GM19455 (cell line): ENCODE data around the gene MLLT1.

Experiments used
- ATAC-seq: cut with Tn5 transposase; IDR thresholded peaks from one replicate; pipeline ENCODE4 v1.9.1; 2021; ENCODE audit not compliant: unreplicated experiment

MLLT1 gene

DNA sequence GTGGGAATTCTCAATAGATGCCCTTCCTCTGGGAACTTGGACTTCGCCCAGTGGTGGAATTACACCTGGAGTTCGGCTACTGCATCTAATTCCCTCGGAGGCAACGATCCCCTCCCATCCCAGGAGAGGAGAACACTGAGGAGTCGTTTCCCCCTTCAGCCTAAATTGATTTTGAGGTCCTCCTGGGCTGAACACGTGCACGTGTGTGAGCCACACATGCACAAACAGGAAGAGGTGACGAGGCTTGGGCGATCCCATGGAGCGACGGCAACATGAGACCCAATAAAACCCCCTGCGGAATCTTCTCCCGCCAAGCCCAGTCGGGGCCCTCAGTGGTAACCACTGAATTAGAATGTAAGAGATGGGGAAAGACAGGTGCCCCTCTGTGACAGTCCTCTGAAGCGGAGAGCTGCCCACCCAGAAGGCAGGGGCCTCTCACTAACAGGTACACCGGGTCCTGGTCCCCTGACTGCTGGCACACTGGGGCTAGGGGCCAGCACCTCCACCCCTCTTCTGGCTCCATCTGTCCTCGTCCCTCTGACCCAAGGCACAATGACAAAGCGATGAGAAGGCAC lies 4.5 kb downstream of the MLLT1 start:
- ATAC-seq: no peak

DNA sequence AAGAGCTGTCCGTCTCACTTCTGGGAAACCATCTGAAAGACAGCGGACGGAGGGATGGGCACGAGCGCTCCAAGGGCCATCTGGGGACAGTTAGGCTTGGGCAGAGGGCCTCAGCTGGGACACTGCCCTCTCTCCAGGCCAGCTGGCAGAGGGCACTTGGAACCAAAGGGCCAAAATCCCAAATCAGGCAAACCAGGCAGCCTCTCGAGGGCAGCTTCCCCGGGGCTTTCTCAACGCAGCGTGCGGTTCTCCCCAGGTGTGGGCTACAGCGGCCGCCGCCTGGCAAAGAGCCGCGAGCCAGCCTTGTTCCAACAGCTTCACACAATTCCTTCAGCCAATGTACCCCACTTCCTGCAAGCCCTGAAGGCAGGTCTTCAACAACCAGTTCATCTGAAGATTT lies 5.0 kb downstream of the MLLT1 start:
- ATAC-seq: no peak

DNA sequence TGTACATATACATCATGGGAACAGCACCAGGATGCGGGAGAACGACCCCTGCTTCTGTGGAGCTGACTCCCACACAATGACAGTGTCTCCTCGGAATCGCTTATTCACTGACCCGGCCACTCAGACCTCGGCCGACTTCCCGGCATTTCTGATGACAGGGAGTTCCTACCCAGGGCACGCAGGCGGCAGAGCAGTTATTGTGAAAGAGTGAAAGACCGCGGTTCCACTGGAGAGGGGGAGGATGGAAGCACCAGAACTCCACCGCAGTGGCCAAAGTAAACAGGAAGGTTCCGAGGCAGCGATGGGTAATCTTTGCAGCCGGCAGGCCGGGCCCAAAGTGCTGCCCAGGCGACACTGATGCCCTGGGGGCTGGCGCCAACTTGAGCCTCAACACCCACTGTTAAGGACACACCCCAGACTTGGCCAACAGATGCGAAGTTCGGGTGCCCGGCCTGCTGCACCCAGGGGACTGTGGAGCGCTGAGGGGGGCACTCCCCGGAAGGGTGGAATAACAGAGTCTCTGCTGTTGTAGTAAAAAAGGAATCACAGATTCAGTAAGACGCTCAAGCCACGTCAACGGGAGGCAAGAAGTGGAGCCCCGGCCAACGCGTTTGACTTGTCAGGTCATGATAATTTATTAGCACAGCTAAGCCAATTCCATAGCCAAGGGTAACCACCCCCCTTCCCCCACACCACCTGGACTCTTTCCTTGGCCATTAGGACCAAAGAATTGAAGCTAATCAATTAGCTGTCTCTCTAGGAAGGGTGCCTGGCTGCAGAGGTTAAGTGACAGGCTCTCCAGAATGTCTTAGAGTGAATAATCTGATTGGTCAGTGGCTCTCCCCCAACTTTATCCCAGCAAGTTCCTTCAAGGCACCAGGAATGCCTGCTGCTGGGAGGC lies 5.8 kb downstream of the MLLT1 start:
- ATAC-seq: no peak

DNA sequence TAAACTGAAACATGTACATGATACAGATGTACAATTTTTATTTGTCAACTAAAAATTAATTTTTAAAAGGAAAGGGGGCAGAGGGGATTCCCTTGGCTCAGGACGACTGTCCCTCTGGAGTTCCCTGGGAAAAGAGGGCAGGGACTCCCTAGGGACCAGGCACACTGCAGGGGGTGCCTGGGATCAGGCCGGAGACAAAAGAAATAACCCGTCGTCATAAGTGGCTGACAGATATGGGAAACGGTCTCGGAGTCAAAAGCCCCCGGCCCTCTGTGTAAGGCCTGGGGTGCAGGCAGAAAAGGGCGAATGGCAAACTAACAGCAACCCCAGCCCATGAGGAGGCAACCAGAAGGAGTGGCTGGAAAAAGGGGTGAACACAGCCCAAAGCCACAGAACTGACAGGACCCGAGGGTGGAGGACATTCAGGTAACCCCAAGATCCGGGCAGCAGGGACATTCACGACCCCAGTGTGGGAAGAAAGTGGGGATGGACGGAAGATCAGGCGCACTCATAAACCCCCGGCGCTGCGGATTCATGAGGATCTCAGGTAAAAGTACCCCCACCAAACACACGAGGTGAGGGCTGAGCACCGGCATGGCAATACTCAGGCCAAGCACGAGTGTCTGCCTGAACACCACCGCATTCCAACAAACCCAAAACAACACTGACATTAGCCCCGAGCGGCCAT lies 6.7 kb downstream of the MLLT1 start:
- no peak for ATAC-seq

DNA sequence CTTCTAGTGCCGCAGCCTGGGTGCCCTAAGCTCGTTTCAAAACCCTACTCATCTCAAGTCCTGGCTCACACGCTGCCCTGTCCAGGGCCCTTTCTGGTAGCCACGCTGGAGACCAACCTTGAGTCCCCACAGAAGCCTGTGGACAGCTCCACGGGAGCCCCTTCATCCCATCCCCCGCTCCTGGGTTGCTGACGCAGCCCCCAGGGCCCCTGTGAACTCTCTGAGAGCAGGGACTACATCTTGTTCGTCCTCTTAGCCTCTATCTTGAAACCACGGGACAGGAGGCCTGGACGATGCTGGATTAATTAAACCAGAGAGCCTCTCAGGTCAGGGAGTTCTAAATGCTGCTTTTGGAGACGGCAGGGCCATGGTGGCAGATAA lies 7.4 kb downstream of the MLLT1 start:
- ATAC-seq: no peak

DNA sequence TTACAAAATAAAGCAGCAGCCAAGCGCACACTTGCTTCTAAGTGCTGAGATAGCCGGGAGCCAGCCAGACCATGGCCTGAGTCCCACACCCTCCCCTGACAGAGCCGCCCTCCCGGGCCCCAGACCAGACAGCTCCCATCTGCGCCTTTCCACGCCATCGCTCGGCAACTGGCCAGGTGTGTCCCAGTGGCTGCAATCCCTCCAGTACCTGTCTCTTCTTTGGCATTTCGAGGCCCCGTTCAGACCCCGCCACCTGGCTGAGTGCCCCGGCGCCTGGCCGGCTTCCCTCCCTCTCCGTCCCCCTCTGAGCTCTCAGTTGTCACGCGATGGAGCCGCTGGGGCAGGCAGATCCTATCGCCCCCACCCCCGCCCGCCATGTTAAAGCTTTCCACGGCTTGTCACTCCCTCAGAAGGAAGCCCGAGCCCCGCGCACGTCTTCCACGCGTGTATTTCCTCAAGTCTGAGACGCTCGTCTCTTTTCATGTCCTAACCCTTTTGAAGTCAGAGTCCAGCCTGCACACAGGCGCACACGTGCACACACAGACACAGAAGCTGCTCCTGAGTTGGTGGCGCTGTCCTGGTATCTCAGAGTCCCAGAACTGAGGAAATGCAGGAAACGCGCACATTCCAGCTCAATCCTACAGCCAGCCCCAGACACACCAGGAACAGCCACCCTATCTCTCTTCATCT lies 7.9 kb downstream of the MLLT1 start:
- no peak for ATAC-seq

DNA sequence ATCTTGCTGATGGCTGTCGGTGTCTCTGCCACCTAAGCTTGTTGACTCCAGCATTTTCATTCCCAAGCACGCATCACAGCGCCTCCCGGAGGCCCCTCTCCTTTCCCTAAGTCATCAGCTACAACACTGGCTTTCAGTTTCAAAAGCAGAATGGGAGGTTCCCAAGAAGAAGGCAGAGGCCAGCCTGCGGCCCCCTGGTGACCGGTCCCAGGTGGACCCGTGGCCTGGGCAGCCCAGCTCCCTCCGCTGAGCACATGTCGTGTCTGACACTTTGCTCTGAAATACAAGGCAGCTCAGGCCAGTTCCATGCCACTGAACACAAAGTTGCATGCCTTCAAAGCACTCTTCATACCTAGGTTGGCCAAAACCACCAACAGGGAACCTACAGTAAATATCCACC lies 8.5 kb downstream of the MLLT1 start:
- no peak for ATAC-seq

DNA sequence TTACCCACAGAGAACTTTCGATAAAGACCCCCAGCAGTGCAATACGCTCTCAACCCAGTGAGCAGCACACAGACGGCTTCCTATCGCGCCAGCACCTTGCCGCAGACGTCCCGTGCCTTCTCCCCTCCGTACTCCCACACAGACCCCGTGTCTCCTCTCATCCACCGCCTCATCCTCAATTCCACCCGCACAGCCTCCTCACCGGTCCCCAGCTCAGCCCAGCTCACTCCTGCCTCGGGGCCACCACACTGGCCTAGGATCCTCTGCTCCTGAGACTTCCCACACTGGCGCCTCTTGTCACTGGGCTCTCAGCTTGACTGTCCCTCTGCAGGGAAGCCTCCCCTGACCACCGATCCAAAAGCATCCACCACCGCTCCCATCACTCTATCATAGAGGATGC lies 9.0 kb downstream of the MLLT1 start:
- no peak for ATAC-seq

DNA sequence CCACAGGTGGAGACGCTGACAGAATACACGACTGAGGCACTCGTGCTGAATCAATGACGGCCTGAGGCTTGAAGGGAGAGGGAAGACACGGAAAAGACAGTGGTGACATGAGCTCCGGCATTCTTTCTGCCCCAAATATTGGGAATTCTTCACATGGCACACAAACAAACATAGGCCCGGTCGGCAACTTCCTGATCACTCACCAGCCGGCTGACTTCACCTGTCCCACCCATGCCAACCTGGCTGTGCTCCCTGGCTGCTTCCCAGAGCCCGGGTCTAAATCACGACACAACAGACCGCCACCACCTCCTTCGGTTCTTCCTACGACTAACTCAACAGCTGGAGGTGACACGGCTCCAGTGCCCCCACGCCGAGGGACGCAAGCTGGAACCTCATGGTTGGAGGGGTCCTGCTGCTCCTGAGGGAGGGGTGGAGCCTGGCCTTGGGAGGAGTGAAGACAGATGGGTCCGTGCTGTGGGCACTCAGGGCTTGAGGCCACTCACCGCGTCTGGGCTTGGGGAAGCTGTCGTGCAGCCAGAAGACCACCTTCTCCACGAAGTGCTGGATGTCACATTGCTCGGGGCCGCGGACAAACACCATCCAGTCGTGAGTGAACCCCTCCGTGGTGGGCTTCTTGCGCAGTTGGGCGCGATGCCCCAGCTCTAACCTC lies 9.6 kb downstream of the MLLT1 start:
- no peak for ATAC-seq

DNA sequence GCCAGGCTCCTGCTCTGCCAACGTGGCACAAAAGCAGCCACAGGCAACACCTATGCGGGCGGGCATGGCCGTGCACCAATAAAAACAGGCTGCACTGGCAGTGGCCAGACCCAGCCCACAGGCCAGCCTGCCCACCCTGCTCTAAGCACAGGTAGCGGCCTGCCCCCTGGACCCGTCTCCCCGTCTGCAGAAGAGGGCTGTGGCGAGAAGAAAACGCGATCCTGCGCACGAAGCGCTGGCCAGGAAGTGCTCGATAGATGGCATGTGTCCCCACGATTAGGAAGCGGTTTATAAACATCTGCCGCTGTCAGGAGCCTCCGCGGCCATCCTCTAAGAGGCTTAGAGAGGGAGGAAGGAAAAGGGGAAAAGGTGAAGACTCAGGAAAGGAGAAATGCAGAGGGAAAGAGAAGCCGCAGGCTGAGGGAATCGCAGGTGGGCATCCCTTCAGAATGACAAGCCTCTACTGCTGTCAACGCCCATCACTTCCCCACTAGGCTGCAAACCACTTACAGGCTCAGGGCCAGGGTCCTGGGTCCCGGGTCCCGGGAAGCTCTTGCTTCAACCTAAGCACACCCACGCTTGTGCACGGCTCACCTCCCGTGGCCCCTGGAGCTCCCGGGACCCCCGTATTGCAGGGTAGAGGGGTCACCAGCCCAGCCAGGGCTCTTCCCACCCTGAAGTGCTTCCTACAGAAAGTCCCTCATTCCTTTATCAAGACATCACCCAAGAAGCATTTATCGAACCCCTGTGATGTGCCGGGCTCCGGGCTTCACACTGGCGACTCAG lies 10.5 kb downstream of the MLLT1 start:
- ATAC-seq: no peak

DNA sequence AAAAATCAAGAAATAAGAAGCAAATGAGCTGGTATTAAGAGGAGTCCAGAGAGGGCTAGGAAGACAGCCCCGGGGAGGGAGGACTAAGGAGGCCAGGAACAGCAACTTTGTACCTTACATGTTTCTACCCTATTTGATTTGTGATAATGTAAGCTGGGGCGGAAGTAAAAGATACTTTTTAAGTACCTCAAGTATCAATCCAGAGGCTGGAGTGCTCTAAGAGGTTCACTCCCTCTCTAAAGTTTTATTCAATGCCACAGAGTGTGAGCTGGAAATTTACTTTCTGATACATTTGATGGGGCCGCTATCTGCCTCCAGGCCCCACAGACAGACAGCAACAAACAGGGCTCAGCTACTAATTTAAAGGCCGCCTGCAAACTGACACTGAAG lies 11.4 kb downstream of the MLLT1 start:
- no peak for ATAC-seq

DNA sequence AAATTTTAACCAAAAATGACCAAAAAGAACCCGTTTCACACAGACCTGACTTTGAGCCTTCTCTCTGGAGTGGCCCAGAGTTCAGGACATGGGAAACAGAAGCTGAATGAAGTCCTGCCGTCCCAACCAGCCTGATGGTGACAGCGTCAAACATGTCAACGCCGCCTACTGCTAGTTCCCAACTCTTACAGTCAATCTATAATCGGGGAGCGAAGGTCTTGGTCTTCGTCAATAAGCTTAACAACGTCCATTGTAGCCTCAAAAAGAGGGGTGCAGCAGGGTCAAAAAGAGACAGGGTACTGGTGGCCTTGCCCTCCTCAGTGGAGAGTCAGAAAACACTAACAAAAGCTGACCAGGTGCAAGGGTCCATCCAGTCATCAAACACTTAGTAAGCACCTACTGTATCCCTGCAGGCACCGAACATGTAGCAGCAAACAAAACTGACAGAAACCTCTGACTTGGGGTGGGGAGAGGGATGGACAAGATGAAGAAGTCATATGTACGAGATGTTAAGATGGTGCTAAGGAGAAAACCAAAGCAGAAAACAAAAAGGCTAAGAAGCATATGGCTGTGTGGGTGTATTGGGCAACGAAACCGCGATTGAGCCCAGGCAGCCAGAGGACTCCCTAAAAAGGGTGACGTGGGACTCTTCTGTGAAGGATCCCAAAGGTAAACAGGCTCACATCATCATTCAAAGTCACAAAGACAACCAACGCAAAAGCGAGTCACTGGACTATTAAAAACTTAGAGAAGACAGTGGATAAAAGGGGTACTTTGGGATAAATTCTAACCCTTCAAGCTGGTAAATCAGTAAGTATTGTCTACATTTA lies 12.0 kb downstream of the MLLT1 start:
- no peak for ATAC-seq

DNA sequence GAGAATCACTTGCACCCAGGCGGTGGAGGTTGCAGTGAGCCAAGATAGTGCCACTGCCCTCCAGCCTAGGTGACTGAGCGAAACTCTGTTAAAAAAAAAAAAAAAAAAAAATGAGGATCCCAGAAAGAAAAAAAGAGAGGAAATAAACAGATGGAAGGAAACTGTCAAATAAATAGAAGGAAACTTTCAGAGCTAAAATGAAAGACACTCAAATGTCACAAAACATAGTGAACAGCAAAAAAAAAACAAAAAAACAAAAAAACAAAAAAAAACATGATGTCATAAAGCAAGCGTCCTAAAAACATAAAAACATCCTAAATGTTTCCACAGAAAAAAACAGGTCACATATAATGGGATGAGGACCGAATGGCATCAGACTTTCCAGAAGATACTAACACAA lies 15.0 kb downstream of the MLLT1 start:
- no peak for ATAC-seq

DNA sequence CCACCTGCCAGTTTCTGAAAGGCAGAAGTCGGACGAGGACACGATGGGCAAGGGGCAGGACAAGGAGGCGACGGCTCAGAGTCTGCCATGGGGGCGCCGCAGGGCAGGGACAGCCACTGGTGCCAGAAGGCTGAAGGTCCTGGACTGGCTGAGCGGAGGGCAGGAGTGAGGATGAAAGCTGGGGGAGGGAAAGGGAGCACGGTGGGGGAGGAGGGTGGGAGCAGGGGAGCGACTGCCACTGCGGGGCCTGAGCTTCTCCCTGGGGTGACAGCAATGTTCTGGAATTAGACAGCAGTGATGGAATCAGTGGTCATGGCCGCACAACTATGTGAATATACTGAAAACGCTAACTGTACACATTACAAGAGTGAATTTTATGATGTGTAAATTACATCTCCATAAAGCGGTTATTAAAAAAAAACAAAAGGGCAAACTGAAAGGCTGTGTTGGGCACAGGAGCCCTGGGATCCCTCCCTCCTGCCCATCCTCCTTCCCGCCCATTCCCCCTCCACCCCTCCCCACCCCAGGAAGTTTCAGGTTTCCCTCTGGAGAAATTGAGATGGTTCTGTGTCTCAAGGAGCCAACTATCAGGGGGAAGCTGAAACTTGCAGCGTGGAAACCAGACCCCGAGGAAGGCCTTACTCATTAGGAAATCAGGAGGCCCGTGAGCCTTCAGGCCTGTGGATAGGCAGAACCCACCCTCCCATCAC lies 15.9 kb downstream of the MLLT1 start:
- ATAC-seq: no peak

DNA sequence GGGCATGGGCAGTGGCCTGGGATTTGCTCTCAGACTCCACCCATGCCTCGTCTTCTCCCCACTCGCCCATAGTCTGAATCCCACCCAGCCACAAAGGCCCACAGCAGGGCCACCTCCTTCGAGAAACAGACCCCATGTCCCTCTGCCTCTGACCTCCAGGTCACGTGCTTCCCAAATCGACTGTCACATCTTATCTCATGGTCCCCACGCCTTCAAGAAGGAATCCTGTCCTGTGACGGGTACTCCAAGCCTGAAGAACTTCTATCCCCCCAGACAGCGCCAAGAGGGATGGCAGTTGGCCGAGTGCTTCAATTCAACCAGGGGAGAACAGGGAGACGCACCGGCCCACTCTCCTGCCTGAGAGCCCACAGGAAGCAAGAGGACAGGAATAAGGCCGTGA lies 16.5 kb downstream of the MLLT1 start:
- ATAC-seq: no peak

DNA sequence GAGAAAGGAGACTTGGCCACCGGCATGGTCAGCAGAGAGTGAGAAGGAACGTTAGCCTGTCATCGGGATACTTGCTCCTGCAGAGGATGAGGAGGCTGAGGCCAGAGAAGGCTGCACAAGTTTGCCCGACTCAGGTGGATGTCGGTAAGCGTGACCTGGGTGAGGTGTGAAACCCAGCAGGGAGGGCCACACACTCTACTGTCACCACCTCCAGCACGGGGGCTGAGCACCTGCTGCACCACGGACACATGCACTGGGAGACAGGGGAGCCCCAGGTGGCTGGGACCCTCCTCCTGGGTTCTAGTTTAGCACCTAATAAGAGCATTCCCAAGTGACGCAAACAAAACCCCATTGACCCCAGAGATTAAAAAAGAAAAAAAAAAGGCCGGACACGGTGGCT lies 17.3 kb downstream of the MLLT1 start:
- ATAC-seq: no peak

DNA sequence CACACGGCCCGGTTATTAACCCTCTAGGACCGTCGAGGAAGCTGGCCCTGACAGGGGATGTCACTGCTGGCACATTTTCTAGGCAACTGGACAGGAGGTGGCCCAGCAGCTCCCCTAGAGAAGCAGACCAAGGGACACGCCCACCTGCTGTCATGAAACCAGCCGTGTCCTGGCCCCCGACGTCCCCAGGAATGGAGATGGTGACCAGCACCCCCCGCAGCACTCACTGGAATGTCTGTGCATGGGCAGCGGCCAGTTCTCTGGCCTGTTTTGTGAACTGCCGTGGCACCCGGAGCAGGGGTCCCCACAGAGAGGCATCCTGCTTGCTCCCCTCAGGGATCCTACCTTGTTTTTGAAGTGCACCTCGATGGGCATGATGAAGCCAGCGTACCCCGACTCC lies 17.9 kb downstream of the MLLT1 start:
- ATAC-seq: no peak

DNA sequence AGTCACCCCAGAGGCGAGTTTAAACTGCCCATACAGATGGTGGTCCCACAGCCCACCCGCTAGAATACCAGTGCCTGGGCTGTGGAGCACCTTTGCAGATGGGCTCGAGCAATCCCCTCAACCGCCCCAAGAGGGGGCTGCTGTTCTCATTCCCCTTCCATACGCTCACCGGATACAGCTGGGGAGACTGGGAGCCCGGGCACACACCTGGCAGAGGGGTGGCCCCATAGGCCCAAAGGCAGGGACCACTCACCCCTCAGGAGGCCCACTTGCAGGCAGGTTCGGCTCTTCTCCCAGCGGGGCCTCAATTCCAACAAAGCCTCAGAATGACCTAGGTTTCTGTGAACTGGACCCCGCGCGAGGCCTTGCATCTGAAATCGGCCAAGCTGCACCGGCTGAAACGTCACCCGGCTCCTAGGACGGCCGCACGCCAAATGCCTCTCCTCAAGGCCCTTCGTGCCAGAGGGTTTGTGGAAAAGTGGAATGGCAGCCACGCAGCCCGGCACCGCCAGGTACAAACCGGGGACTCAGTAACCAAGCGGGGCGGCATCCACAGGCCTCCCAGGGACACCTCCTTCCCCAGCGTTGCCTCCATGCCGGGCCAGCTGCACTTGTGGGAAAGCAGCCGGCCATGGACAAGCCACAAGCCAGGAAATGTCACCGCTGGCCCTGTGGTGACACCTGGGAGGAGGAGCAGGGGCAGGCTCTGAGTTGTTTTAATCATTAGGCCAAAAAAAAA lies 18.7 kb downstream of the MLLT1 start:
- ATAC-seq: no peak
